ENCODE data around the gene UFC1. TPM values are rescaled to one million over a fixed set of nuclear protein-coding genes. Genes with fewer than 3 reads are reported as not detected.

Gene UFC1
- polyA plus RNA-seq, 1 donor from 2014 or later = 104 TPM

- Histone ChIP-seq H3K4me2 (ENCODE audit: low read length) (no peak overlapping the region), H3K79me2 (replicated peaks; ENCODE audit: insufficient read depth, low read length) (peaks cover 22% of the 10 kb centered on the region), H3K9ac (ENCODE audit: low read length) (no peak overlapping the region), H3K4me3 (ENCODE audit: low read length) (no peak overlapping the region), H3K36me3 (ENCODE audit: insufficient read depth, low read length) (peaks cover 7% of the 10 kb centered on the region), H3K9me3 (ENCODE audit: low read length) (no peaks in the 10 kb centered on the region), H3F3A (ENCODE audit: insufficient read depth, low read length, poor library complexity, severe bottlenecking) (no peaks in the 10 kb centered on the region), H3K9me2 (ENCODE audit: insufficient read depth, low read length) (no peaks in the 10 kb centered on the region), H4K20me1 (ENCODE audit: insufficient read depth) (no peaks in the 10 kb centered on the region), H3K27ac (ENCODE audit: low read length) (no peak overlapping the region), H2AFZ (ENCODE audit: low read depth, low read length) (no peak overlapping the region), H3K27me3 (ENCODE audit: insufficient read depth, low read depth, low read length) (no peaks in the 10 kb centered on the region)
- TF ChIP-seq MXI1 (conservative IDR thresholded peaks at IDR 0.05; ENCODE audit: poor library complexity, severe bottlenecking) (no peak), REST (IDR thresholded peaks at IDR 0.05; ENCODE audit: borderline replicate concordance) (no peak), POLR2AphosphoS5 (IDR thresholded peaks at IDR 0.05) (no peak), RAD21 (conservative IDR thresholded peaks at IDR 0.05) (no peak), EP300 (conservative IDR thresholded peaks at IDR 0.05; ENCODE audit: poor library complexity, severe bottlenecking) (no peak), SMC3 (conservative IDR thresholded peaks at IDR 0.05; ENCODE audit: poor library complexity) (no peak), TAF1 (IDR thresholded peaks at IDR 0.05; ENCODE audit: low read depth) (no peak), EZH2 (IDR thresholded peaks at IDR 0.05; ENCODE audit: borderline replicate concordance, insufficient read depth, low read length, poor library complexity, severe bottlenecking) (no peak)
- TF ChIP-seq, protein P1, sequence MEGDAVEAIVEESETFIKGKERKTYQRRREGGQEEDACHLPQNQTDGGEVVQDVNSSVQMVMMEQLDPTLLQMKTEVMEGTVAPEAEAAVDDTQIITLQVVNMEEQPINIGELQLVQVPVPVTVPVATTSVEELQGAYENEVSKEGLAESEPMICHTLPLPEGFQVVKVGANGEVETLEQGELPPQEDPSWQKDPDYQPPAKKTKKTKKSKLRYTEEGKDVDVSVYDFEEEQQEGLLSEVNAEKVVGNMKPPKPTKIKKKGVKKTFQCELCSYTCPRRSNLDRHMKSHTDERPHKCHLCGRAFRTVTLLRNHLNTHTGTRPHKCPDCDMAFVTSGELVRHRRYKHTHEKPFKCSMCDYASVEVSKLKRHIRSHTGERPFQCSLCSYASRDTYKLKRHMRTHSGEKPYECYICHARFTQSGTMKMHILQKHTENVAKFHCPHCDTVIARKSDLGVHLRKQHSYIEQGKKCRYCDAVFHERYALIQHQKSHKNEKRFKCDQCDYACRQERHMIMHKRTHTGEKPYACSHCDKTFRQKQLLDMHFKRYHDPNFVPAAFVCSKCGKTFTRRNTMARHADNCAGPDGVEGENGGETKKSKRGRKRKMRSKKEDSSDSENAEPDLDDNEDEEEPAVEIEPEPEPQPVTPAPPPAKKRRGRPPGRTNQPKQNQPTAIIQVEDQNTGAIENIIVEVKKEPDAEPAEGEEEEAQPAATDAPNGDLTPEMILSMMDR (IDR thresholded peaks at IDR 0.05; ENCODE audit: poor library complexity, severe bottlenecking) = no peak
Measured at GRCh38 chr1:161199506-161200139, 45.8 kb downstream of the UFC1 start.

DNA sequence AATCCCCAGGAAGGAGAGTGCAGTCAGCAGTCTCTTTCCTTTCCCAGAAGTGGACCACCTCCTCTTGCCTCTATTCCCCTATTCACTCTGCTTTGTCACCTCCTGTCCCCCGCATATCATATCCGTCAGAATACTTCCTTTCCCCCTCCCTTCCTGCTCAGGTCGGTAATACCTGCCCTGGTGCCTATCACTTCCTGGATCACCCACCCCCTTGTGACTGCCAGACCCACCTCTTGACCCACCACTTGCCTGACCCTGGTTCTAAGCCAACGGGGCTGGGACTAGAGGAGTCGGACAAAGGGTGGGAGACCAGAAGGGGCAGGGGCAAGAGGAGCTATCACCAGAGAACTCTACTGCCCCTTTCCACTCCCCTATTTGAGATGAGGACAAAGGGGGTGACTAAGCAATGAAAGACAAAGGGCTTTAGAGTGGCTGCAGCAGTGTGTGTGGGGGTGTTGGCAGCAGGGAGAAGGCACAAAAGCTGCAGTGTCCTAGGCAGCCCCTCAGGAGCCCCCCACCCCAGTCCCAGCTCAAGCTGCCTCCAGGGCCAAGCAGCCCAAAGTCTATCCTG lies 46.7 kb downstream of the UFC1 start:
- Histone ChIP-seq H3K27me3 (ENCODE audit: insufficient read depth, low read depth, low read length) (no peaks in the 10 kb centered on the region), H3K36me3 (ENCODE audit: insufficient read depth, low read length) (peaks cover 7% of the 10 kb centered on the region), H3K4me2 (ENCODE audit: low read length) (no peak overlapping the region), H3K79me2 (replicated peaks; ENCODE audit: insufficient read depth, low read length) (peaks cover 22% of the 10 kb centered on the region), H3F3A (ENCODE audit: insufficient read depth, low read length, poor library complexity, severe bottlenecking) (no peaks in the 10 kb centered on the region), H3K4me3 (ENCODE audit: low read length) (no peak overlapping the region), H3K9ac (ENCODE audit: low read length) (no peak overlapping the region), H4K20me1 (ENCODE audit: insufficient read depth) (no peaks in the 10 kb centered on the region), H3K9me3 (ENCODE audit: low read length) (no peaks in the 10 kb centered on the region), H2AFZ (ENCODE audit: low read depth, low read length) (no peak overlapping the region), H3K27ac (ENCODE audit: low read length) (no peak overlapping the region), H3K9me2 (ENCODE audit: insufficient read depth, low read length) (no peaks in the 10 kb centered on the region)
- TF ChIP-seq POLR2AphosphoS5 (IDR thresholded peaks at IDR 0.05) = no peak
- no peak for TF ChIP-seq MXI1 (conservative IDR thresholded peaks at IDR 0.05; ENCODE audit: poor library complexity, severe bottlenecking)
- TF ChIP-seq, protein P1 (IDR thresholded peaks at IDR 0.05; ENCODE audit: poor library complexity, severe bottlenecking) = no peak
- TF ChIP-seq EZH2 (IDR thresholded peaks at IDR 0.05; ENCODE audit: borderline replicate concordance, insufficient read depth, low read length, poor library complexity, severe bottlenecking) = no peak
- TF ChIP-seq SMC3 (conservative IDR thresholded peaks at IDR 0.05; ENCODE audit: poor library complexity) = no peak
- no peak for TF ChIP-seq TAF1 (IDR thresholded peaks at IDR 0.05; ENCODE audit: low read depth)
- no peak for TF ChIP-seq RAD21 (conservative IDR thresholded peaks at IDR 0.05)
- TF ChIP-seq REST (IDR thresholded peaks at IDR 0.05; ENCODE audit: borderline replicate concordance) = no peak
- no peak for TF ChIP-seq EP300 (conservative IDR thresholded peaks at IDR 0.05; ENCODE audit: poor library complexity, severe bottlenecking)
